Eye (tissue), 1 donor: Measurements from ENCODE around the gene PSTPIP1.

Source experiments
- DNase-seq: peaks from one replicate; pipeline ENCODE4 v3.0.0-alpha.2; 2015

Gene PSTPIP1

DNA sequence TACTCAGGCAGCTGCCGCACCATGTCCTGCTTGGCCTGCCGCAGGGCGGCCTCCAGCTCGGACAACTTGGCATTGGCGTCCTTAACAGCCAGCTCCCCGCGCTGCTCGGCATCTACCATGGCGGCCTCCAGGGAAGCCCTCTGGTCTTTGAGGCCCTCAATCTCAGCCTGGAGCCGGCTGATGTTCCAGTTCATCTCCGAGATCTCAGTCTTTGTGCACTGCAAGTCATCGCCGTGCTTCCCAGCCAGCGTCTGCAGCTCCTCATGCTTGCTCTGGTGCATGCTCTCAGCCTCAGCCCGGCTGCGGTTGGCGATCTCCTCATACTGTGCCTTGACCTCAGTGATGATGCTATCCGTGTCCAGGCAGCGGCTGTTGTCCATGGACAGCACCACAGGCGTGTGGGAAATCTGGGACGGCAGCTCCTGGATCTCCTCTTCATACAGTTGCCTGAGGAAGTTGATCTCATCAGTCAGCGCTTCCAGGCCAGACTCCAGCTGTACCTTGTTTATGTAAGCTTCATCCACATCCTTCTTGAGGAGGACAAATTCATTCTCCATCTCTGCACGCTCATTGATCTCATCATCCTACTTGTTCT, 15.5 kb upstream of the PSTPIP1 start:
- no peak for DNase-seq

GRCh38 chr15:76979996-76980520, 14.9 kb upstream of the PSTPIP1 start:
- no peak for DNase-seq

GRCh38 chr15:76982356-76982755, 12.6 kb upstream of the PSTPIP1 start:
- DNase-seq = no peak

GRCh38 chr15:76982756-76983155, 12.2 kb upstream of the PSTPIP1 start:
- no peak for DNase-seq

- DNase-seq = peak; percentile 50
These were observed 11.1 kb upstream of the PSTPIP1 start for GRCh38 chr15:76983590-76984375.

- peak; percentile 46 for DNase-seq
These were observed 8.2 kb upstream of the PSTPIP1 start for GRCh38 chr15:76986743-76987142.

DNA sequence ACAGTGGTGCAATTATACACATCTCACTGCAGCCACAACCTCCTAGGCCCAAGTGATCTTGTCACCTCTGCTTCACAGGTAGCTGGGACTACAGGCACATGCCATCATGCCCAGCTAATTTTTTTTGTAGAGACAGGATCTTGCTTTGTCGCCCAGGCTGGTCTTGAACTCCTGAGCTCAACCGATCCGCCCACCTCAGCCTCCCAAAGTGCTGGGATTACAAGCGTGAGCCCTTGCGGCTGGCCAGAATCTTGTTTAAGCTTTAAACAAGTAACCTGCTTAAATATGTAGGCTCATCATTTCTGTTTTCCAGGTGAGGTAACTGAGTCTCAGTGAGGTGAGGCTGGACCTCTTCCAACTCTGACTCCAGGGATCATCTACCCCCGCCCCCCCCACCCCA, 7.7 kb upstream of the PSTPIP1 start:
- DNase-seq = no peak

GRCh38 chr15:76987896-76988860, 6.7 kb upstream of the PSTPIP1 start:
- DNase-seq = no peak

GRCh38 chr15:76988867-76989780, 5.8 kb upstream of the PSTPIP1 start:
- DNase-seq = no peak

DNA sequence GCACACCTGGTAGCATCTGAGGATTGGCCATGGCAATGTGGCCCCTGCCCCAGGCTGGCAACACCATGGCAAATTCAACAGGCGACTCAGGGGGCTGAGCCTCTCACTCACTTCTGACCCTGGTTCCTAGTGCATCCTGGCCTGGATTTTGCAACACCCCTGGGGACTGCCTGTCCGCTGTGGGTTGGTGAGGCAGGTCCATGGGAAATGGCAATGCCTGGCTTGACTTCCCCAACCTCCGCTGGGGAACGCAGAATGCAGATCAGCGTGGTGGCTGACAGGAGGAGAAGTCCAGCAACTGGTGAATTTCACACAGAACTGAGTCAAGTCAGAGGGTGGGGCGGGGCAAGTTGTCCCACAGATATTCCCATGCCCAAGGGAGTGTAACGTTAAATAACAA, 3.9 kb upstream of the PSTPIP1 start:
- no peak for DNase-seq

- DNase-seq = no peak
These were observed 2.9 kb upstream of the PSTPIP1 start for GRCh38 chr15:76991741-76992645.

- DNase-seq = no peak
These were observed 1.7 kb upstream of the PSTPIP1 start for GRCh38 chr15:76993114-76993725.

- DNase-seq = no peak
These were observed 925 bp upstream of the PSTPIP1 start for GRCh38 chr15:76994001-76994400.

DNA sequence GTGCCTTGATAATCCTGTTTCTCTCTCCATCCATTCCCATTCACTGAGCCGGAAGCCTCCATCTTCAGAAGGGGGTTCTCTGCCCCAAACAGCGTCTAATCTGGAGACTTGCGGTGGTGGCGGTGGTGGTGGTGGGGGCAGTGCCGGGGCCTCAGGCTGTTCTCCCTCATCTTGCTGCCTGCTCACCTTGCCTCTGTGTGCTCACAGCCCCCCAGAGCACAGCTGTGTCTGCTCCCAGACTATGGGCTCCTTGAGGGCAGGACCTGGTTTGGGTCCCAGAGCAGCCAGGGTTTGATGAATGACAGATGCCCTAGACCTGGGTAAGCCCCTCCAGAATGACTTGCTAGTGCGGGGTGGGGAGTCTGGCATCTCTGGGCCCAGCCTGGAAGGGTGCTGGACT, 430 bp upstream of the PSTPIP1 start:
- DNase-seq = no peak

- no peak for DNase-seq
These were observed 1.2 kb downstream of the PSTPIP1 start for GRCh38 chr15:76996076-76996525.

DNA sequence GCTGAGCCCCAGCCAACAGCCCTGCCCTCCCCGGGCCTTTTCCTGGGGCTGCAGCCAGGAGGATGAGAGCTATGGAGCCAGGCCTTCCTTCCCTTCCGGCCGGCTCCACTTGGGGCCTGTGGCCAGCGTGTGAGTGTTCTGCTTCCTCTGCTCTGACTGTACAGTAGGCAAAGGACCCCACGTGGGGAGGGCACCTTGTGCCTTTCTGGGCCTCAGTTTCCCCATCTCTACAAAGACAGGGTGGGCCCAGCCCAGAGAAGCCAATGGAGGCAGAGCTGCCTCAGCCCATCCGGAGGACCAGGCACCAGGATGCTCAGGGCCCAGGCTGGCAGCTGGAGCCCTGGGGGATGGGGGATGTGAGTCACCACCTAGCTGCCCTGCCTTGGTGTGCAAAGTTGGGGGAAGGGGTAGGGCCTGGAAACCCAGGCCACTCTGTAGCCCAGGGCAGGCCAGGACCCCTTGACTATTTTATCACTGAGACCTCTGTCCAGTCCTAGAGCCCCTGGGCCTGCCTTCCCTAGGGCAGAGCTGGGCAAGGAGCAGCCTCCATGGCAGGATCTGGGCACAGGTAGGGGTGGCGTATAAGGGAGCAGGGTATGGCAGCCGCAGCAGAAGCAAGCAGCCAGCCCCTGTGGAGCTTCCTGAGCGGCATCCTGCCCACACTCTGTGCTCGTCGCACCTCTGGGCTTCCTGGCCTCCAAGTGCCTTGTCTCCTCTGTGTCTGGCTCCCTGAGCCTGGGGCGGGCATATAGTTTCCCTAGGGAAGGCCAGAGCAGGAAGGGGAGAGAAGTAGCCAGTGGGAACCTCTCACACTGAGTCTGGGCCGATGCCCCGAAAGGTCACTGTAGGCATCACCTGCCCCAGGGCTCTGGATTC, 1.8 kb downstream of the PSTPIP1 start:
- DNase-seq = no peak

- no peak for DNase-seq
These were observed 3.8 kb downstream of the PSTPIP1 start for GRCh38 chr15:76998663-76999285.

GRCh38 chr15:76999996-77000395, 5.1 kb downstream of the PSTPIP1 start:
- no peak for DNase-seq

DNA sequence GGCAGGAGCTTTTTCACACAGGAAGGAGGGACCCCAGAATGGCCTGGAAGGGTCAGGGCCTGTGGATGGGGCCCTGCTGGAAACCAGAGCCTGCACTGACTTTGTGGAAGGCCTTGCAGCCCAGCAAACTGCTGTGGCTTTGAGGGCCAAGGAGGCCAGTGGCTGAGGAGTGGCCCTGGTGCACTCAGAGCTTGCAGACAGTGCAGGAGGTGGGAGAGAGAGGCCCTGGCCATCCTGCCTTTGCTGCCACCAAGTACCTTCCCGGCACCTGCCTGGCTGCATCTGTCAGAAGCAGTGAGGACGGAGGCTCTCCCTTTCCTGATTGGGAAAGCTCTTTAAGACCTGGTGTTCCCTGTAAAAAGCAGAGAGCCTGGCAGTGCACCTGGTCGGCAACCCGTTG, 6.4 kb downstream of the PSTPIP1 start:
- no peak for DNase-seq
